Stimulated activated CD8-positive, alpha-beta memory T cell treated with anti-CD3 and anti-CD28 coated beads, Interleukin-12 subunit alpha, Interleukin-12 subunit beta, amount 100 ng/mL, for 24 hours (primary cell): ENCODE measurements around the gene DMAC2L.
"Not testable (repeated sequence)": the region's sequence is repeated elsewhere in the genome, so short reads cannot be mapped to it uniquely, and the experiment has no call there.

Source experiments
- DNase-seq: peaks from one replicate; pipeline ENCODE4 v3.0.0-alpha.2; 2020; ENCODE audit errors: extremely low read depth

DMAC2L gene

GRCh38 chr14:50355692-50356091 is 43.6 kb downstream of the DMAC2L start:
- DNase-seq, result no peak

GRCh38 chr14:50356283-50356682 is 44.2 kb downstream of the DMAC2L start:
- DNase-seq, result not testable (repeated sequence)

- DNase-seq, result no peak
These were observed 45.0 kb downstream of the DMAC2L start for GRCh38 chr14:50357124-50357523.

GRCh38 chr14:50357753-50358395 is 45.8 kb downstream of the DMAC2L start:
- DNase-seq, result no peak

- DNase-seq, result no peak
These were observed 47.5 kb downstream of the DMAC2L start for GRCh38 chr14:50359631-50360030.

GRCh38 chr14:50360093-50360492 is 48.0 kb downstream of the DMAC2L start:
- no peak for DNase-seq

GRCh38 chr14:50360851-50361250 is 48.7 kb downstream of the DMAC2L start:
- DNase-seq, result no peak

GRCh38 chr14:50361473-50362403 is 49.6 kb downstream of the DMAC2L start:
- DNase-seq, result not testable (repeated sequence)

GRCh38 chr14:50362764-50363713 is 50.9 kb downstream of the DMAC2L start:
- no peak for DNase-seq

- DNase-seq, result no peak
These were observed 51.6 kb downstream of the DMAC2L start for GRCh38 chr14:50363714-50364111.

GRCh38 chr14:50364792-50365191 is 52.7 kb downstream of the DMAC2L start:
- DNase-seq, result no peak

- not testable (repeated sequence) for DNase-seq
These were observed 53.4 kb downstream of the DMAC2L start for GRCh38 chr14:50365572-50365971.

GRCh38 chr14:50366115-50366514 is 54.0 kb downstream of the DMAC2L start:
- DNase-seq, result no peak

- no peak for DNase-seq
These were observed 54.5 kb downstream of the DMAC2L start for GRCh38 chr14:50366589-50366988.

GRCh38 chr14:50371546-50371945 is 59.4 kb downstream of the DMAC2L start:
- no peak for DNase-seq

- DNase-seq, result no peak
These were observed 61.8 kb downstream of the DMAC2L start for GRCh38 chr14:50373959-50374358.

- no peak for DNase-seq
These were observed 63.6 kb downstream of the DMAC2L start for GRCh38 chr14:50375760-50376159.
